HepG2 (cell line): ENCODE measurements around the gene VEPH1.

ENCODE experiments used
- GTF2F1 ChIP-seq: fragments of 150-350 bp; IDR thresholded peaks from 2 replicates; pipeline ENCODE4 v1.6.1; 2014; ENCODE audit warnings: low read length
- HCFC1 ChIP-seq: fragments of 150-350 bp; IDR thresholded peaks from 2 replicates; pipeline ENCODE4 v1.6.1; 2014; ENCODE audit warnings: low read depth, low read length
- KAT7 ChIP-seq: IDR thresholded peaks from 2 replicates; pipeline ENCODE4 v1.6.1; 2018; ENCODE audit warnings: borderline replicate concordance, missing compliant biosample characterization
- POLR2AphosphoS5 ChIP-seq: IDR thresholded peaks from 2 replicates; pipeline ENCODE4 v1.6.1; 2012; ENCODE audit warnings: low read depth, low read length
- RFX1 ChIP-seq: fragments of 450-650 bp; IDR thresholded peaks from 2 replicates; pipeline ENCODE4 v1.6.1; 2017
- THAP11 ChIP-seq: IDR thresholded peaks from 2 replicates; pipeline ENCODE4 v1.6.1; 2016; ENCODE audit warnings: missing biosample characterization, missing genetic modification reagents
- ZBTB20 ChIP-seq: sonication (generic); formaldehyde crosslinking; IDR thresholded peaks from 2 replicates; pipeline ENCODE4 v1.8.1; 2023; ENCODE audit warnings: missing genetic modification reagents, low read depth, mild to moderate bottlenecking, borderline replicate concordance
- ZNF3 ChIP-seq: IDR thresholded peaks from 2 replicates; pipeline ENCODE4 v1.7.0; 2017; ENCODE audit warnings: inconsistent platforms
- ZNF317 ChIP-seq: sonication (generic); formaldehyde crosslinking; IDR thresholded peaks from 2 replicates; pipeline ENCODE4 v1.5.0; 2020; ENCODE audit warnings: mild to moderate bottlenecking, missing genetic modification reagents
- ZNF850 ChIP-seq: sonication (generic); formaldehyde crosslinking; conservative IDR thresholded peaks from 2 replicates; pipeline ENCODE4 v1.9.0; 2021; ENCODE audit warnings: mild to moderate bottlenecking, missing genetic modification reagents
- TF ChIP-seq, protein P1 (sequence below): sonication (generic); formaldehyde crosslinking; IDR thresholded peaks from 2 replicates; pipeline ENCODE4 v1.9.0; 2021; ENCODE audit warnings: missing genetic modification reagents, borderline replicate concordance
- TF ChIP-seq, protein P2 (sequence below): sonication (generic); formaldehyde crosslinking; IDR thresholded peaks from 2 replicates; pipeline ENCODE4 v1.5.0; 2020; ENCODE audit warnings: missing genetic modification reagents, mild to moderate bottlenecking, borderline replicate concordance

DNA sequence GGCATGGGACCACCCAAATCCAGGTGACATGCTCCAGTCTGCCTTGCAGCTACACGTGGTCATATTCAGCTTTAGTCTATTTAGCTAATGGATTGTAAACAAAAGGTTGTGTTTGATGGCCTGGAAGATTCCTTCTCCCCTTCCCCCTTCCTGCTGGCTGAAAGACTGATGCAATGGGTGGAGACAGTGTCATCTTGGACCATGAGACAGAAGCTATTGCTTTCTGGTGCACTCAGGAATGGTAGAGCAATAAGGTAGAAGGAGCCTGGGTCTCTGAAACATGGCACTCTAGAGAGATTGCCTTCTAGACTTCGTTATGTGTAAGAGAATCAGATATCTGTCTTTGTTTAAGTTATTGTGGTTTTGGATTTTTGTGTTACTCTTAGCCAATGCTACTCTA lies 92.3 kb downstream of the VEPH1 start:
- TF ChIP-seq POLR2AphosphoS5 (no peak), ZNF3 (CRISPR knock-in tag) (no peak), RFX1 (no peak), ZBTB20 (CRISPR knock-in tag) (no peak), HCFC1 (no peak), ZNF850 (CRISPR knock-in tag) (no peak), KAT7 (CRISPR knock-in tag) (no peak), THAP11 (no peak), ZNF317 (no peak), GTF2F1 (no peak)
- TF ChIP-seq, protein P1, sequence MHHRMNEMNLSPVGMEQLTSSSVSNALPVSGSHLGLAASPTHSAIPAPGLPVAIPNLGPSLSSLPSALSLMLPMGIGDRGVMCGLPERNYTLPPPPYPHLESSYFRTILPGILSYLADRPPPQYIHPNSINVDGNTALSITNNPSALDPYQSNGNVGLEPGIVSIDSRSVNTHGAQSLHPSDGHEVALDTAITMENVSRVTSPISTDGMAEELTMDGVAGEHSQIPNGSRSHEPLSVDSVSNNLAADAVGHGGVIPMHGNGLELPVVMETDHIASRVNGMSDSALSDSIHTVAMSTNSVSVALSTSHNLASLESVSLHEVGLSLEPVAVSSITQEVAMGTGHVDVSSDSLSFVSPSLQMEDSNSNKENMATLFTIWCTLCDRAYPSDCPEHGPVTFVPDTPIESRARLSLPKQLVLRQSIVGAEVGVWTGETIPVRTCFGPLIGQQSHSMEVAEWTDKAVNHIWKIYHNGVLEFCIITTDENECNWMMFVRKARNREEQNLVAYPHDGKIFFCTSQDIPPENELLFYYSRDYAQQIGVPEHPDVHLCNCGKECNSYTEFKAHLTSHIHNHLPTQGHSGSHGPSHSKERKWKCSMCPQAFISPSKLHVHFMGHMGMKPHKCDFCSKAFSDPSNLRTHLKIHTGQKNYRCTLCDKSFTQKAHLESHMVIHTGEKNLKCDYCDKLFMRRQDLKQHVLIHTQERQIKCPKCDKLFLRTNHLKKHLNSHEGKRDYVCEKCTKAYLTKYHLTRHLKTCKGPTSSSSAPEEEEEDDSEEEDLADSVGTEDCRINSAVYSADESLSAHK (CRISPR knock-in tag) = no peak
- TF ChIP-seq, protein P2, sequence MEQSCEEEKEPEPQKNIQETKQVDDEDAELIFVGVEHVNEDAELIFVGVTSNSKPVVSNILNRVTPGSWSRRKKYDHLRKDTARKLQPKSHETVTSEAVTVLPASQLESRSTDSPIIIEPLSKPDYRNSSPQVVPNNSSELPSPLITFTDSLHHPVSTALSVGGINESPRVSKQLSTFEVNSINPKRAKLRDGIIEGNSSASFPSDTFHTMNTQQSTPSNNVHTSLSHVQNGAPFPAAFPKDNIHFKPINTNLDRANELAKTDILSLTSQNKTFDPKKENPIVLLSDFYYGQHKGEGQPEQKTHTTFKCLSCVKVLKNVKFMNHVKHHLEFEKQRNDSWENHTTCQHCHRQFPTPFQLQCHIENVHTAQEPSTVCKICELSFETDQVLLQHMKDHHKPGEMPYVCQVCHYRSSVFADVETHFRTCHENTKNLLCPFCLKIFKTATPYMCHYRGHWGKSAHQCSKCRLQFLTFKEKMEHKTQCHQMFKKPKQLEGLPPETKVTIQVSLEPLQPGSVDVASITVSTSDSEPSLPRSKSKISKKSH (CRISPR knock-in tag) = no peak
